Left forelimb (tissue), 1 donor: ENCODE data around the gene HOXD10.
A peak's percentile ranks its signal among the peaks of the same experiment; 100 is the strongest.

ENCODE experiments used
- DNase-seq: peaks from one replicate; pipeline ENCODE4 v3.0.0-alpha.2; 2018; ENCODE audit warnings: low spot score

HOXD10 gene

GRCh38 chr2:176115883-176116813 lies at the start of gene HOXD10:
Gene HOXD10, plus strand, starts transcription at chr2:176116778. Its CDS starts 56 bp downstream, at chr2:176116834.
- peak; percentile 92 for DNase-seq

DNA sequence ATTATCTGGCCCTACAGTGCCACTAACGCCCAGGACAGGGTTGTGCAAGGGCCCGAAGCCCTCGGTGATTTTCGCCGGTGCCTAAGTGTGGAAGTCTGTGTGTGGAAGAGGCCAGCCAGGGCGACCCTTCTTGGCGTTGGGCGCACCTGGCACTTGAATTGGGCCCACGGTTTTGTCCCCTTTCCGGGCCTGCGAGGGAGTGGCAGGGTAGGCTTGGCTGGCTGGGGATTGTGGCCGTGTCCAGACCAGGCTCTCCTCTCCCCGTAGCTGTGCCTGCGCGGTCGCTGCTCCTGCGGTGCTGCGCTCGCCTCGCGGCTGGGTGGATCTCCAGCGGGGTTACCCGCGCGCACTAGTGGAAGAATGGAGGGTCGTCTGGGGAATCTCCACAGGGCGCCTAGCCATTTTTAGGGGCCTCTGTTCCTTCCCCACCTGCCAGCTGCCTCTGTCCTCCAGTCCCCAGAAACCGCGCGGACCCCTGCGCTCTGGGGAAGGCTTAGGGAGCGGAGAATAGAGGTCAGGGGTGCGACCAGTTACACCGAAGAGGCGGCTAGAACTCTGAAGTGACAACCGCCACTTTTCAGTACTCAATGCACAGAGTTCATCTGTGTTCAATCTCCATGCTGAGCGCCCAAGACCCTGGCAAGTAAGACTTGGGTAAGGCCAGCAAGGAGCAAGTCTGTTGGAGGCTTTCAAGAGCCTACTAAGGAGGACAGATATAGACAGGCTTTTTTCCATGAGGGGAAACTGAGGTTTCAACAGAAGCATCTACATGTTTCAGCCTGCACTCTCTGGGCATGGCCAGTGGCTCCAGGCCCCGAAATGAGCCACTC lies 48.8 kb upstream of the HOXD10 start:
- DNase-seq: peak; percentile 65

DNA sequence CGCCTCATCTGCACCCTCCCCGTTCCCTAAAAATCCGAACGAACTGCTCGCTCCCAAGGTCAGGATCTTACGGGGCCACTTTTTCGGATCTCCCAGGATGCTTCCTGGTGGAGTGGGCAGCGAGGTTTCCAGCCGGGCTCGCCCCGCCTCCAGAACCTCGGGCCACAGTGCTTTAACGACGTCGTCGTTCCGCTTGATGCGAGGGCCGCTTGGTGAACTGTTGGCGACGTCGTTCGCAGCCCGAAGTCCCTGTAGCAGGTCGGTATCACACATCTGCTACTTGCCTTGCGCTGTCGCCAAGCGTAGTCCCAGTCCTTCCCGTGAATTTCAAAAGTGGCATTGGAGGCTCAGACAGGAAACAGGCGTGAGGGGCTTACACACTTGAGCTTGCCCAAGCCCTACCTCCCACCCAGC lies 48.2 kb upstream of the HOXD10 start:
- peak; percentile 56 for DNase-seq

GRCh38 chr2:176071330-176072291 lies 45.0 kb upstream of the HOXD10 start:
- DNase-seq: no peak

- no peak for DNase-seq
These were observed 44.3 kb upstream of the HOXD10 start for GRCh38 chr2:176072292-176072669.

DNA sequence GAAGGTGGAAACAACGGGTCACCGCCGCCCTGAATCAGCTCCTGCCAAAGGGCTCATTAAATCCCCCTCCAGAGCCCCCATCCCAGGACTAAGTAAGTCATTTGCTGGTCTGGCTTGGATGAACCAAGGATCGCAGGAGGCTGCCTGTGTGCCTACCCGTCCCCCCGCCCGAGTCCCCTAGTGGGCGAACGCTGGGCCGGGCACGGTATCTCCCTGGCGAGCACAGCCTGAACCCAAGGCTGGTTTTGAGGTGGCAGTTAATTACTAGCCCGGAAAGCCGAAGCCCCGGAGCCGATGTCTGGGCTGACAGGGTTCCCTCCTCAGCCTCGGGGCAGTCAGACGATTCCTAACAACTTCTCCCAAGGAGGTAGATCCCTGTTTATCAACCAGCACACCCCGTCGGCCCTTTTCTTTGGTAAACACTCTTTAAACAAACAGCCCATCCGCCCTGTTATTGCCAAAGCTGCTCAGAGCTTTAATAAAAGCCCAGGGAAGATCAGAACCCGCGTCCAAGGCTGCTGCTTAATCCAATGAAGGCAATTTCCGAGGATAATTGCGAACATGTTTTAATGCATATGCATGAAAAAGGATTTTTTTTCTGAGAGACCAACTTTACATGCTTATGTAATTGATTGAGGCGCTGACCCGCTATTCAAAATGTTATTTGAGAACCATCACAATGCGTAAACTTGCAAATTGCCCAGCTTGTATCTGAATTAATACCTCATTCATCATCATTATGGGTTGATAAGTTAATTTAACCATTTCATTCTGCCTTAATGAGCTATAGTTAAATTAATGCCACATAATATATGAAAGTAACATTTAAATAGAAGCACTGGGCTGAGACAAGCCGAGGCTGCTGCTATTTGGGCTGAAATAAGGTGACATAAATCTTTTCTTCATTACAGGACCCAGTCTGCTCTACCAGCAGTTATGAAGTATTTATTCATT lies 43.4 kb upstream of the HOXD10 start:
- peak; percentile 65 for DNase-seq

GRCh38 chr2:176074919-176075425 lies 41.6 kb upstream of the HOXD10 start:
- no peak for DNase-seq

- DNase-seq: peak; percentile 66
These were observed 41.1 kb upstream of the HOXD10 start for GRCh38 chr2:176075481-176075880.

DNA sequence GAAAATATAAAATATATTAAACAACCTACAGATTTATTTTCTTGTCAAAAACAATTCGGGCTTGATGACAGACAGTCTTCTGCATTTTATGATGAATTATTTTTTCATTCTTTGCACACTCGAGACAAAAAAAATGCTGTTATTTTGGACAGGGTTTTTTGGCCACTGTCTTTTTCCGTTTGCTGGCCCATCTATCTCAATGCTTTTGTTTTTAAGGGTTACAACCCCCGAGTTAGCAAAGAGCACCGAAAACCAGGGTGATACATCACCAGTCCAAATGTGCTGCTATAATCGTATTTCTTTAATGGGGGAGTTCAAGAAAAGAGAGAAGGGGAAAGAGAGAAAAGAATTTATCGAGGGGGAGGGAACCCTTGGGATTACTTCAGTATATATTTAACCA lies 40.5 kb upstream of the HOXD10 start:
- no peak for DNase-seq

- DNase-seq: no peak
These were observed 39.8 kb upstream of the HOXD10 start for GRCh38 chr2:176076796-176077195.

DNA sequence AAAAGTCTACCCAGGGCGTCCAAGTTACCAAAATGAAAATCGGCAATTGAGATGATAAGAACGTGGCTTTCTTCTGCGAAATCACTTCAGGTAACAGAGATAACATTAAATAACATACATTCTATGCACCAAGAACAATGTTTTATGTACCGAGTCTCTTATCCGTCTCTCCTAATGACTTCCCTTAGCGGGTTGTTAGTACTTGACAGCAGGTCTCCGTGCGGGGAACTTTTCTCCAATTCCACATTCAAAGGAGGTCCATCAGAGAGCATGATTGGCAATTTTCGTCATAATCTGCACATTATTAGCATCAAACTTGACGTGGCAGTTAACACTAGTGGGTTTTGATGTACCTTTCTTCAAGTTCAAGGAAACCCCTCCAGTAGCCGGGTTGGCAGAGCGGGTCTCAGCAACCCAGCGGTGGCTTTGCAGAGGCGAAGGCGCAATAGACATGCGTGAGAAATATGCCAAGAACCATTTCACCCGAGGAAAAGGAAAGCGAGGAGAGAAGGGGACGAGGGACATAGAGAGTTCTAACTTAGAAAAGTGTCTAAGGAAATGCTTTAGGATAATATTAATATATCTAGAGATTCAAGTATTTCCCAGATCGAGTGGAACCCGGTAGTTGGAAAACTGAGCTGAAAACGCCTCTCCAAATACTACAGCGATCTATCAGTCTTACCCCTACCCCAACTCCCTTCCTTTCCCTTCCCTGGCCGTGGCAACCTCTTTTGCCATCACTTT lies 37.9 kb upstream of the HOXD10 start:
- DNase-seq: peak; percentile 64

DNA sequence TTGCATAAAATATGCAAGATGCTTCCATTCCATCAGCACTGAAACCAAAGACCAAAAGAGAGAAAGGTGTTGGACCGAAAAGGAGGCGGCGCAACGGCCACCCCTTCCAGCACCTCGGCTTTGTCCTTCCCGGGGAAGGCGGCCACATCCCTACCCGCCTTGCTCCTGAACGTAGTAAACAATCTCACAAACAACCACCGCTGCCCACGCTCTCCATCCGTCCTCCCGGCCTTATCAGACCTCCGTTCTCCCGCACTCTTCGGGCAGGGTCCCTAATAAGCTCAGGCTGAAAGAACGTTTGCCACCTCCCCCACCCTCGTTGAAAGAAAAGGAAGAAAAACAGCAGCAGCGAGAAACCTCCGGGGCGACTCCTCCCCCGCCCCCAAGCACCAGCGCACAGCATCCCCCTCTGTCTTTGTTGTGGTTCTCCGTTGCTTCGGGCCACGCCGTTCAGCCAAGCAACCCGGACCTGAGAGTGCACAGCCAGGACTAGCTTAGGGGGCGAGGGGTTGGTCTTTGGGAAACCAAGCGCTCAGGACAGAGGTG lies 37.2 kb upstream of the HOXD10 start:
- peak; percentile 64 for DNase-seq

GRCh38 chr2:176079831-176080539 lies 36.6 kb upstream of the HOXD10 start:
- DNase-seq: peak; percentile 75

- DNase-seq: peak; percentile 75
These were observed 35.8 kb upstream of the HOXD10 start for GRCh38 chr2:176080540-176081375.

- no peak for DNase-seq
These were observed 35.2 kb upstream of the HOXD10 start for GRCh38 chr2:176081376-176081836.

- DNase-seq: peak; percentile 72
These were observed 34.6 kb upstream of the HOXD10 start for GRCh38 chr2:176081837-176082524.

DNA sequence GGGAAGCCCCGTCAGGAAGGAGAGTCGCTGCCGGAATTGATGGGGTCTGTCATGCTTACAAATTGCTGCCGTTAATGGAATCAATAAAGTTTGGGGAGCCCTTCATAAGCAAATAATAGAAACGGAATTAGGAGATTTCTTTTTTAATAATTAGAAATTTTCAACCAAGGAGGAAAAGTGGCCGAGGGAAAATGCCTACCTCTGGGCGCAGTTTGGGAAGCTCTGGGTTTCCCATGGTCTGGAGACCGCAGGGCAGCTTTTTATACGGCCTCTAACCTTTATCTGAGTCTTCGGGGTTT lies 34.1 kb upstream of the HOXD10 start:
- DNase-seq: no peak
